ENCODE data around the gene CDK14. TPM values are rescaled to one million over a fixed set of nuclear protein-coding genes. Genes with fewer than 3 reads are reported as not detected.
A peak's percentile ranks its signal among the peaks of the same experiment; 100 is the strongest.

Gene CDK14
- 9.7 TPM for polyA plus RNA-seq
- long read RNA-seq, donor 1: 0 reads
- long read RNA-seq, donor 2, full-length matches to known transcripts: 3 of 3 reads
- long read RNA-seq, donor 2, partial matches to known transcripts: 0 of 3 reads
- long read RNA-seq, donor 2, other reads (novel, unspliced or antisense): 0 of 3 reads
- long read RNA-seq, donor 3, full-length matches to known transcripts: 3 of 3 reads
- long read RNA-seq, donor 3, partial matches to known transcripts: 0 of 3 reads
- long read RNA-seq, donor 3, other reads (novel, unspliced or antisense): 0 of 3 reads
- long read RNA-seq, donor 4: 0 reads
- long read RNA-seq, donor 5, full-length matches to known transcripts: 2 of 2 reads
- long read RNA-seq, donor 5, partial matches to known transcripts: 0 of 2 reads
- long read RNA-seq, donor 5, other reads (novel, unspliced or antisense): 0 of 2 reads
- long read RNA-seq, donor 6, full-length matches to known transcripts: 1 of 1 reads
- long read RNA-seq, donor 6, partial matches to known transcripts: 0 of 1 reads
- long read RNA-seq, donor 6, other reads (novel, unspliced or antisense): 0 of 1 reads
- long read RNA-seq, donor 7, full-length matches to known transcripts: 1 of 1 reads
- long read RNA-seq, donor 7, partial matches to known transcripts: 0 of 1 reads
- long read RNA-seq, donor 7, other reads (novel, unspliced or antisense): 0 of 1 reads
- long read RNA-seq, donor 8, full-length matches to known transcripts: 1 of 1 reads
- long read RNA-seq, donor 8, partial matches to known transcripts: 0 of 1 reads
- long read RNA-seq, donor 8, other reads (novel, unspliced or antisense): 0 of 1 reads
- long read RNA-seq, donor 9: 0 reads
- long read RNA-seq, donor 10, full-length matches to known transcripts: 2 of 2 reads
- long read RNA-seq, donor 10, partial matches to known transcripts: 0 of 2 reads
- long read RNA-seq, donor 10, other reads (novel, unspliced or antisense): 0 of 2 reads
- long read RNA-seq, donor 11, full-length matches to known transcripts: 1 of 1 reads
- long read RNA-seq, donor 11, partial matches to known transcripts: 0 of 1 reads
- long read RNA-seq, donor 11, other reads (novel, unspliced or antisense): 0 of 1 reads

DNA sequence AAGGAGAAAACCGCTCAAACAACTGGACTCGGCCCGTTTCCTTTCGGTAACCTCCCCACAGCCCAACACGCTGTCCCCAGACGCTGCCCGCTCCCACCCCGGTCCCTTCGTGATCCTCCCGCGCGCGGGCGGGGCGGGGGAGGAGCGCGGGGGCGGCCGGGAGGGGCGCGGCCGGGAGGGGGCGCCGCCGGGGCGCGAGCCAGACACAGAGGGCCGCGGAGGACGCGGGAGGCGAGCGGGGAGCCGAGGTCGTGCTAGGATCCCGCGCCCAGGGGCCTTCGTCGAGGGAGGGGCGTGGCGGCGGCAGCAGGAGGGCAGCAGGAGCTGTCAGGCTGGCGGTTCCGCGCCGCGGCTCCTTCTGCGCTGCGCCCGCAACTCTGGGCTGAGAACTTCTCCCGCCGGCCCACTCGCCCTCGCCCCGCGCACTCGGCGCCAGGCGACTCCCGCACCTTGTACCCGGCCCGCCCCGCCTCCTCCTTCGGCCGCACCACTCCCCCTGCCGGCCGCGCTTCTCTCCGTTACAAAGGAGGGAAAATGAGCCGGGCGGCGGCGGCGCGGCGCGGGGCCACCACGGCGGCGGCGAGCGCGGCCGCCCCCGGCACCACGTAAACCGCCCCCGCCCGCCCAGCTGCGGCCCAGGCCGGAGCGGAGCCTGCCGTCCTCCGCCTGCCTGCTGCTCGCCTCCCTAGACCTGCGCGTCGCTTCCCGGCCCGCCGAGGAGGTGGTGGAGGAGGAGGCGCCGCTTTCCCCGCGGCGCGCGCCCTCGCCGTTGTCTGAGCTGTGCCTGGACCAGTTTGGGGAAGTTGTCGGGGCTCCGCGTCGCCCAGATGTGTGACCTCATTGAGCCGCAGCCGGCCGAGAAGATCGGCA, at the start of gene CDK14:
Gene CDK14 (plus strand): TSS at position 521 of the 870 bp plus-strand sequence. CDS start 307 bp downstream, at position 828.
- peaks cover 5% of the 10 kb centered on the region for H3K27me3 ChIP-seq (ENCODE audit: control insufficient read depth, insufficient read depth, low read length)
- peaks cover 11% of the 10 kb centered on the region for H3K4me1 ChIP-seq (ENCODE audit: control insufficient read depth, insufficient read depth, low read length)
- peak within 1 kb of the TSS; percentile 4 for H3K27ac ChIP-seq (ENCODE audit: low read length)
- H3K9me3 ChIP-seq (ENCODE audit: control insufficient read depth, low read depth, low read length): peaks cover 3% of the 10 kb centered on the region
- H3K36me3 ChIP-seq (ENCODE audit: control insufficient read depth, insufficient read depth, low read length): no peaks in the 10 kb centered on the region
- DNase-seq: peak; percentile 66 to 87
- H3K4me3 ChIP-seq (ENCODE audit: low read length): peak within 1 kb of the TSS; percentile 69
- WGBS (ENCODE audit: insufficient coverage, low lambda C conversion rate): no CpG with 5 or more reads among the region's 118 CpGs

DNA sequence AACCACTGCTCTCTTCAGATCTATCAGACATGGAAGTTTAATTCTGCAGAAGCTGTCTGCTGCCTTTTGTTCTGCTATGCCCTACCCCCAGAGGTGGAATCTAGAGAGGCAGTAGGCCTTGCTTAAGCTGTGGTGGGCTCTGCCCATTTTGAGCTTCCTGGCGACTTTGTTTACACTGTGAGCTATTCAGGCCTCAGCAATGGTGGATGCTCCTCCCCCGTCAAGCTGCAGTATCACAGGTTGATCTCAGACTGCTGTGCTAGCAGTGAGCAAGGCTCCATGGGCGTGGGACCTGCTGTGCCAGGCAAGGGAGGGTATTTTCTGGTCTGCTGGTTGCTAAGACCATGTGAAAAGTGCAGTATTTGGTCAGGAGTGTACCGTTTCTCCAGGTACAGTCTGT, 45.1 kb upstream of the CDK14 start:
- H3K9me3 ChIP-seq (ENCODE audit: control insufficient read depth, low read depth, low read length): no peaks in the 10 kb centered on the region
- H3K27ac ChIP-seq (ENCODE audit: low read length): no peak overlapping the region
- no CpG with 5 or more reads among the region's 4 CpGs for WGBS (ENCODE audit: insufficient coverage, low lambda C conversion rate)
- H3K4me3 ChIP-seq (ENCODE audit: low read length): no peak overlapping the region
- DNase-seq: no peak
- no peaks in the 10 kb centered on the region for H3K4me1 ChIP-seq (ENCODE audit: control insufficient read depth, insufficient read depth, low read length)
- no peaks in the 10 kb centered on the region for H3K27me3 ChIP-seq (ENCODE audit: control insufficient read depth, insufficient read depth, low read length)
- no peaks in the 10 kb centered on the region for H3K36me3 ChIP-seq (ENCODE audit: control insufficient read depth, insufficient read depth, low read length)

DNA sequence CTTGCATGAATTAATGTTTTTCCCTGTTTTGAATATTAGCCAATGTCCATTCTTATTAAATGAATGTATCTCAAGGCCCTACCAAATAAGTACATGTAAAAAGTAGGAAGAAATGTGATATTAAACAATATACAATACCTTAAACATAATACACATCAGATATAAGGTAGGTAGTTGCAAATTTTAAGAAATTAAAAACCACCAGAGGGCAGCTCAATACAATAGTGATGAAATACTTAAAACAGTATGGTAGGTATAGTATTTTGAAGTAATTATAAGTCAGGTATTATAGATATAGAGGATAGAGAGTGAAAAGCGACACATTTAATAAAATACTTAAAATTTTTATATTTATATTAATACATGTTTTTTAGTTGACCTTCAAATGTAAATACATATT, 43.6 kb upstream of the CDK14 start:
- H3K36me3 ChIP-seq (ENCODE audit: control insufficient read depth, insufficient read depth, low read length): no peaks in the 10 kb centered on the region
- no peak overlapping the region for H3K4me3 ChIP-seq (ENCODE audit: low read length)
- H3K4me1 ChIP-seq (ENCODE audit: control insufficient read depth, insufficient read depth, low read length): no peaks in the 10 kb centered on the region
- 88% methylated on average over 1 of the region's 1 CpG for WGBS (ENCODE audit: insufficient coverage, low lambda C conversion rate)
- H3K27me3 ChIP-seq (ENCODE audit: control insufficient read depth, insufficient read depth, low read length): no peaks in the 10 kb centered on the region
- no peak for DNase-seq
- no peak overlapping the region for H3K27ac ChIP-seq (ENCODE audit: low read length)
- H3K9me3 ChIP-seq (ENCODE audit: control insufficient read depth, low read depth, low read length): no peaks in the 10 kb centered on the region

DNA sequence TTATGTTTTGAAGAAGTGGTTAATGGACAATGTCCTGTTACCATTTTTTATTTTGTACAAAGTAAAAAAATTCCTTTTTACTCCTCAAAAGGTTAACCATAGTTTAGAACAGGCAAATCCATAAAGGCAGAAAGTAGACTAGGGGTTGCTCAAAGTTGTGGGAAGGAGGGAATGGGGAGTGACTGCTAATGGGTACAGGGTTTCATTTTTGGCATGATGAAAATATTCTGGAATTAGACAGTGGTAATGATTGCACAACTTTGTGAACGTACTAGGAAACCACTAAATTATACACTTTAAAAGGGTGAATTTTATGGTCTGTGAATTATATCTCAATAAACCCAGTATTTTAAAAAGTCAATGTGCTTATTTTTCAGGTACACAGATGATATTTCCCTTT, 35.4 kb upstream of the CDK14 start:
- no peak for DNase-seq
- Histone ChIP-seq H3K36me3 (ENCODE audit: control insufficient read depth, insufficient read depth, low read length) (no peaks in the 10 kb centered on the region), H3K4me3 (ENCODE audit: low read length) (no peak overlapping the region), H3K9me3 (ENCODE audit: control insufficient read depth, low read depth, low read length) (no peaks in the 10 kb centered on the region), H3K4me1 (ENCODE audit: control insufficient read depth, insufficient read depth, low read length) (no peaks in the 10 kb centered on the region), H3K27me3 (ENCODE audit: control insufficient read depth, insufficient read depth, low read length) (no peaks in the 10 kb centered on the region), H3K27ac (ENCODE audit: low read length) (no peak overlapping the region)
- no CpG with 5 or more reads among the region's 1 CpG for WGBS (ENCODE audit: insufficient coverage, low lambda C conversion rate)

DNA sequence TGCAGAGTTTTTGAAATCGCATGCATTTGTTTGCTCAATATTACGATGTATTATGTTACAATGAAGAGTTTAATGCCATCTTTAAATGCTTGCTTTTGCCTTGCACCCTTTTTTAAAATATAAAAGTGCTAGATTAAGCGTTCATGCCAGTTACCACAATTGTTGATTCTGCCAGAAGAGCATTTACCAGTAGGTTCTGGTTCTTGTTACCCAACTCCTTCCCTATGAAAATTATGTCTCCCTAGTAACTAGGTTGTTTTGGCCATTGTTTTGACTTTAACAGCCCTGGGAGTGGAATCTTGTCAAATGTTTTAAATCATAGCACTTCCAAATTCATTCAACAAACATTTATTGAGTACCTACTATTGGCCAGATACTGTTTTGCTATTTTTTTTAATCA, 32.8 kb upstream of the CDK14 start:
- no peak for DNase-seq
- Histone ChIP-seq H3K4me3 (ENCODE audit: low read length) (no peak overlapping the region), H3K36me3 (ENCODE audit: control insufficient read depth, insufficient read depth, low read length) (no peaks in the 10 kb centered on the region), H3K9me3 (ENCODE audit: control insufficient read depth, low read depth, low read length) (no peaks in the 10 kb centered on the region), H3K4me1 (ENCODE audit: control insufficient read depth, insufficient read depth, low read length) (no peaks in the 10 kb centered on the region), H3K27ac (ENCODE audit: low read length) (no peak overlapping the region), H3K27me3 (ENCODE audit: control insufficient read depth, insufficient read depth, low read length) (no peaks in the 10 kb centered on the region)
- WGBS (ENCODE audit: insufficient coverage, low lambda C conversion rate): 86% methylated on average over 1 of the region's 3 CpGs

DNA sequence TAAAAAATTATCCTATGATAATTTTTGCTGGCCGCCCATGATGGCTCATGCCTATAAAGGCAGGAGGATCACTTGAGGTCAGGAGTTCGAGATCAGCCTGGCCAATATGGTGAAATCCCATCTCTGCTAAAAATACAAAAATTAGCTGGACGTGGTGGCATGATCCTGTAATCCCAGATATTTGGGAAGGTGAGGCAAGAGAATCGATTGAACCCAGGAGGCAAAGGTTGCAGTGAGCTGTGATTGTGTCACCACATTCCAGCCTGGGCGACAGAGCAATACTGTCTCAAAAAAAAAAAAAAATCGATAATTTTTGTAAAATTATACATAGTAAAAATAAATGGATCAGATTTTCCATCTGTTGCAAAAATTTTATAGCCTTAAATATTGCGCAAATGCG, 31.7 kb upstream of the CDK14 start:
- no peak overlapping the region for H3K4me3 ChIP-seq (ENCODE audit: low read length)
- no peaks in the 10 kb centered on the region for H3K27me3 ChIP-seq (ENCODE audit: control insufficient read depth, insufficient read depth, low read length)
- WGBS (ENCODE audit: insufficient coverage, low lambda C conversion rate): 100% methylated on average over 3 of the region's 8 CpGs
- no peaks in the 10 kb centered on the region for H3K9me3 ChIP-seq (ENCODE audit: control insufficient read depth, low read depth, low read length)
- no peak overlapping the region for H3K27ac ChIP-seq (ENCODE audit: low read length)
- DNase-seq: no peak
- no peaks in the 10 kb centered on the region for H3K36me3 ChIP-seq (ENCODE audit: control insufficient read depth, insufficient read depth, low read length)
- no peaks in the 10 kb centered on the region for H3K4me1 ChIP-seq (ENCODE audit: control insufficient read depth, insufficient read depth, low read length)

DNA sequence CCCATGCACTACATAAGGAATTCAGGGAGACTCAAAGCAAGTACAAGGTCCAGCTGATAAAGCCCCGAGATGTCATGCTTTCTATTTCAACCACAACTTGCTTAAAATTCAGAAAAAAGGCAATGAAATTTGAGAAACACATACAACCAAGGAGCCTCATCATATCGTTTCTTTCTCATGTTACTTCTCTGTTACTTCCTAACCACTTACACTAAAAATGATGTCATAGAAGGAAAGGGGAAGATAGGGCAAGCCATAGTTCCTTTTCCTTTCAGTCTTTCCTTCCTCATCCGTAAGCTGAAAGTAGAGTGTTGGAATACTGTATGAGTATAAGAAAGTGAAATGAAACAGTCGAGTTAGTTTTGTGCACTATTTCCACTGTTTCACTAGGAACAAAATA, 27.9 kb upstream of the CDK14 start:
- Histone ChIP-seq H3K4me1 (ENCODE audit: control insufficient read depth, insufficient read depth, low read length) (no peaks in the 10 kb centered on the region), H3K27ac (ENCODE audit: low read length) (no peak overlapping the region), H3K4me3 (ENCODE audit: low read length) (no peak overlapping the region), H3K9me3 (ENCODE audit: control insufficient read depth, low read depth, low read length) (no peaks in the 10 kb centered on the region), H3K36me3 (ENCODE audit: control insufficient read depth, insufficient read depth, low read length) (no peaks in the 10 kb centered on the region), H3K27me3 (ENCODE audit: control insufficient read depth, insufficient read depth, low read length) (no peaks in the 10 kb centered on the region)
- peak in 1 of 2 donors; percentile 65 for DNase-seq
- 20% methylated on average over 1 of the region's 4 CpGs for WGBS (ENCODE audit: insufficient coverage, low lambda C conversion rate)

DNA sequence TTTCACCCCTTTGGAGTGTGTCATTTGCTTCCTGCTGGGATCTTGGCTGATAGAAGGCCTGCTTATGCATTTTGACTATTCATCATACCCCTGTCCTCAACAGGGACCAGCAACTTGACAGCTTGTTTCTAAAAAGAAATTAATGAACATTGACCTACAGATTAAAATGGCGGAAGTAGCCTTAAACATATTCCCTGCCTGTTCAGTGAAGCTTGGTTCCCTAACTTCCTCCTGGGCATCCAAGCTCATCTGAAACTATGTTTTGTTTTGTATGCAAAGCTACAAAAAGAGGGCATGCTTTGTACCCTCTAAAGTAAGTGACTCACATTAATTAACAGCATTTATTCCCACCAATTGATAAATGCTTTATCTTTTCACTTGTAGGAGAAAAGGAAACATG, 26.8 kb upstream of the CDK14 start:
- DNase-seq: no peak
- Histone ChIP-seq H3K4me3 (ENCODE audit: low read length) (no peak overlapping the region), H3K36me3 (ENCODE audit: control insufficient read depth, insufficient read depth, low read length) (no peaks in the 10 kb centered on the region), H3K9me3 (ENCODE audit: control insufficient read depth, low read depth, low read length) (no peaks in the 10 kb centered on the region), H3K27ac (ENCODE audit: low read length) (no peak overlapping the region), H3K27me3 (ENCODE audit: control insufficient read depth, insufficient read depth, low read length) (no peaks in the 10 kb centered on the region), H3K4me1 (ENCODE audit: control insufficient read depth, insufficient read depth, low read length) (peaks cover 2% of the 10 kb centered on the region)
- no CpG with 5 or more reads among the region's 1 CpG for WGBS (ENCODE audit: insufficient coverage, low lambda C conversion rate)

DNA sequence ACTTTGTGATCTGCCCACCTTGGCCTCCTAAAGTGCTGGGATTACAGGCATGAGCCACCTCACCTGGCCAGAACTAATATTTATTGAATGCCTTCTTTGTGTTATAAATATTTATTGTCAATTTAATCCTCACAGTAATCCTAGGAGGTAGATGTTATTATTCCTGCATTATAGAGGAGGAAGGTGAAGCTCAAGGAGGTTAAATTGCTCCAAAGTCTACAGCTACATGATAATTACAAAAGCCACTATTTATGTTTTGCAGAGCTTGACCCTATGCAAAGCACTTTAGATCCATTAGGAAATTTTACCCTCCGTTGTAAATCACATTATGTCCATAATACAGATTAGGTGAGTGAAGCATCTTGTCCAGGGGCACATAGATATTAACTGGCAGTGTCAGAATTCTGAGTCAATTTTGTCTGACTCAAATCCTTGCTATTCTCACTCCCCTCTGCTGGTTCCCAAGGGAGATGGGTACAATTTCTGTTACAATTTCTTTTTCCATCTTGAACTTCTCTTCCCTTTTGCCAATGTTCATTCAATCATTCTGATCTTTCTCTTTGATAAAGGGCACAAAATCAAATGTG, 25.7 kb upstream of the CDK14 start:
- H3K27me3 ChIP-seq (ENCODE audit: control insufficient read depth, insufficient read depth, low read length): no peaks in the 10 kb centered on the region
- H3K9me3 ChIP-seq (ENCODE audit: control insufficient read depth, low read depth, low read length): no peaks in the 10 kb centered on the region
- 80% methylated on average over 1 of the region's 1 CpG for WGBS (ENCODE audit: insufficient coverage, low lambda C conversion rate)
- H3K4me3 ChIP-seq (ENCODE audit: low read length): no peak overlapping the region
- H3K36me3 ChIP-seq (ENCODE audit: control insufficient read depth, insufficient read depth, low read length): no peaks in the 10 kb centered on the region
- peaks cover 6% of the 10 kb centered on the region for H3K4me1 ChIP-seq (ENCODE audit: control insufficient read depth, insufficient read depth, low read length)
- H3K27ac ChIP-seq (ENCODE audit: low read length): no peak overlapping the region
- DNase-seq: no peak

Data from large intestine (tissue), 12 donors.